HCT116 (cell line): ENCODE measurements around the gene SNRNP70. TPM values are rescaled to one million over a fixed set of nuclear protein-coding genes. Genes with fewer than 3 reads are reported as not detected.

Experiments
- ATAC-seq: fragments of 200-7000 bp; cut with Tn5 transposase; 2 replicates; pipeline ENCODE4 v1.9.1; 2020; ENCODE audit warnings: mild to moderate bottlenecking, moderate library complexity
- BruUV-seq: library from RNA; stranded (reverse); fragments of 400-500 nt; replicated peaks from 2 replicates; lab custom pipeline; 2021; lab: Mats Ljungman, UMichigan
- CTCF ChIA-PET: fragments of 300-600 bp; sonication (Branson Sonifier 250); formaldehyde crosslinking; loops from one replicate; lab custom pipeline; 2021; ENCODE audit warnings: antibody characterized with exemption; lab: Charles Lee
- POLR2A ChIA-PET: fragments of 300-600, 350-600 bp; sonication (Branson Sonifier 250); formaldehyde crosslinking; loops from one replicate; lab custom pipeline; 2021; ENCODE audit warnings: antibody characterized with exemption; lab: Charles Lee
- RAD21 ChIA-PET, 2 experiments: fragments of 300-600 bp; sonication (Branson Sonifier 250); formaldehyde crosslinking; loops; one replicate each; lab custom pipeline; 2023; ENCODE audit warnings: low total read pairs in 2 of 2; ENCODE audit not compliant: uncharacterized antibody in 2 of 2, unreplicated experiment in 2 of 2, low non-redundant PET in 1 of 2; lab: Charles Lee
- DNase-seq: peaks from one replicate; pipeline ENCODE4 v3.0.0-alpha.2; 2010; ENCODE audit warnings: low read depth, low spot score
- H2AFZ ChIP-seq: fragments of 200-600 bp; shearing (Covaris generic), sonication (generic); 2 replicates; pipeline ENCODE4 v1.6.1; 2017; ENCODE audit warnings: low read depth, mixed run types, mixed read lengths, antibody characterized with exemption, low read length; ENCODE audit not compliant: poor library complexity, severe bottlenecking
- H3K27ac ChIP-seq: 2 replicates; pipeline ENCODE4 v1.5.1; 2012; ENCODE audit warnings: low read depth, low read length
- H3K27me3 ChIP-seq: fragments of 200-600 bp; sonication (generic); 2 replicates; pipeline ENCODE4 v1.6.1; 2016; ENCODE audit warnings: mixed run types, low read length, mixed read lengths; ENCODE audit not compliant: insufficient read depth
- H3K36me3 ChIP-seq, 2 experiments: fragments of 200-500 bp in 1 of 2; fragments of 200-600 bp in 1 of 2; sonication (Bioruptor generic) in 1 of 2; sonication (generic) in 1 of 2; 2 replicates each; pipeline versions ENCODE4 v1.5.1 to v1.6.1; 2014 to 2016; ENCODE audit warnings: low read length in 2 of 2, inconsistent platforms in 1 of 2, mixed read lengths in 1 of 2, mixed run types in 1 of 2; ENCODE audit not compliant: insufficient read depth in 2 of 2, control insufficient read depth in 1 of 2
- H3K4me1 ChIP-seq, 2 experiments: fragments of 200-600 bp in 1 of 2; sonication (generic) in 1 of 2; 2 replicates each; pipeline versions ENCODE4 v1.5.1 to v1.6.1; 2012 to 2017; ENCODE audit warnings: low read length in 2 of 2, inconsistent platforms in 1 of 2, mild to moderate bottlenecking in 1 of 2, mixed read lengths in 1 of 2, mixed run types in 1 of 2, moderate library complexity in 1 of 2; ENCODE audit not compliant: insufficient read depth in 2 of 2, control insufficient read depth in 1 of 2
- H3K4me2 ChIP-seq: fragments of 200-600 bp; sonication (generic); 2 replicates; pipeline ENCODE4 v1.6.1; 2017; ENCODE audit warnings: mixed run types, low read length, mixed read lengths
- H3K4me3 ChIP-seq, 2 experiments: fragments of 200-600 bp in 1 of 2; sonication (generic) in 1 of 2; replicated peaks in 1 of 2; 2 replicates each; pipeline ENCODE4 v1.5.1; 2011 to 2016; ENCODE audit warnings: low read length in 2 of 2, control low read depth in 1 of 2, low read depth in 1 of 2, mild to moderate bottlenecking in 1 of 2, mixed read lengths in 1 of 2, mixed run types in 1 of 2
- H3K79me2 ChIP-seq: fragments of 200-600 bp; sonication (generic); 2 replicates; pipeline ENCODE4 v1.6.1; 2017; ENCODE audit warnings: mild to moderate bottlenecking, mixed run types, low read length, moderate library complexity, mixed read lengths; ENCODE audit not compliant: insufficient read depth
- H3K9ac ChIP-seq: fragments of 200-600 bp; sonication (generic); 2 replicates; pipeline ENCODE4 v1.6.1; 2016; ENCODE audit warnings: low read length, mixed read lengths
- H3K9me2 ChIP-seq: fragments of 200-600 bp; sonication (generic), shearing (Covaris generic); 2 replicates; pipeline ENCODE4 v1.6.1; 2017; ENCODE audit warnings: mixed run types, mild to moderate bottlenecking, moderate library complexity; ENCODE audit not compliant: insufficient read depth
- H3K9me3 ChIP-seq, 2 experiments: fragments of 200-500 bp in 1 of 2; fragments of 200-600 bp in 1 of 2; sonication (Bioruptor generic) in 1 of 2; sonication (generic) in 1 of 2; 2 replicates each; pipeline ENCODE4 v1.6.1; 2014 to 2017; ENCODE audit warnings: low read length in 2 of 2, mixed read lengths in 2 of 2, inconsistent platforms in 1 of 2, low read depth in 1 of 2, mild to moderate bottlenecking in 1 of 2, mixed run types in 1 of 2, moderate library complexity in 1 of 2; ENCODE audit not compliant: control insufficient read depth in 1 of 2, insufficient read depth in 1 of 2
- H4K20me1 ChIP-seq: fragments of 200-600 bp; sonication (generic), shearing (Covaris generic); 2 replicates; pipeline ENCODE4 v1.6.1; 2017; ENCODE audit warnings: mixed run types, mild to moderate bottlenecking, moderate library complexity; ENCODE audit not compliant: insufficient read depth
- CBX3 ChIP-seq: IDR thresholded peaks from 2 replicates; pipeline ENCODE4 v1.6.1; 2012; ENCODE audit warnings: low read depth
- MAX ChIP-seq: IDR thresholded peaks from 2 replicates; pipeline ENCODE4 v1.6.1; 2012
- POLR2A ChIP-seq: IDR thresholded peaks from 2 replicates; pipeline ENCODE4 v1.7.0; 2011; ENCODE audit warnings: borderline replicate concordance; ENCODE audit not compliant: insufficient read depth, insufficient read length; ENCODE audit errors: extremely low read depth
- POLR2AphosphoS5 ChIP-seq: IDR thresholded peaks from 2 replicates; pipeline ENCODE4 v1.6.1; 2011; ENCODE audit warnings: mild to moderate bottlenecking, low read depth, low read length, moderate library complexity
- SIN3A ChIP-seq: IDR thresholded peaks from 2 replicates; pipeline ENCODE4 v1.6.1; 2012; ENCODE audit warnings: low read depth
- YY1 ChIP-seq: IDR thresholded peaks from 2 replicates; pipeline ENCODE4 v1.6.1; 2011; ENCODE audit warnings: low read length, low read depth, moderate library complexity, mild to moderate bottlenecking; ENCODE audit not compliant: insufficient replicate concordance; ENCODE audit errors: extremely low read depth
- ZNF274 ChIP-seq: fragments of 200-500 bp; sonication (Bioruptor generic); IDR thresholded peaks from 2 replicates; pipeline ENCODE4 v1.6.1; 2014; ENCODE audit warnings: mild to moderate bottlenecking, low read depth, low read length, inconsistent platforms
- intact Hi-C: fragments of 100-400 bp; cut with micrococcal nuclease; formaldehyde crosslinking; loops from 2 replicates; pipeline ENCODE4 v1.10.0; 2022
- total RNA-seq: library from RNA; stranded (reverse); gene quantifications from one replicate; pipeline ENCODE4 v1.2.1, GENCODE V29; 2021; ENCODE audit not compliant: unreplicated experiment

Gene SNRNP70
- total RNA-seq, 1 experiment from 2014 or later: 236 TPM

GRCh38 chr19:49157445-49158224, 72.4 kb downstream of the SNRNP70 start, which contains the start of gene TRPM4:
TRPM4 (plus strand) TSS chr19:49157792; CDS start chr19:49157867, 75 bp downstream.
- peak within 1 kb of the TSS; percentile 90 for H3K27ac ChIP-seq
- intact Hi-C loops: loop anchor here (2.0 kb wide), 1 partner anchor 41 kb away; no protein-coding TSS in a partner anchor
- H3K4me3 ChIP-seq: peak within 1 kb of the TSS; percentile 96 to 97
- BruUV-seq: no TSS peak
- POLR2A ChIA-PET: no interaction called here
- no peaks in the 10 kb centered on the region for H3K9me2 ChIP-seq
- peaks cover 9 to 24% of the 10 kb centered on the region in 2 experiments for H3K4me1 ChIP-seq
- DNase-seq: peak; percentile 62
- peak; percentile 95 for ATAC-seq
- no peaks in the 10 kb centered on the region for H3K27me3 ChIP-seq
- TF ChIP-seq YY1 (peak; percentile 55), ZNF274 (no peak), CBX3 (no peak), SIN3A (no peak), POLR2A (peak; percentile 61), MAX (peak; percentile 16; the same call in 1 of the 2 replicates), POLR2AphosphoS5 (peak; percentile 94)
- RAD21 ChIA-PET: no interaction called here
- H3K9ac ChIP-seq: peak within 1 kb of the TSS; percentile 99
- H2AFZ ChIP-seq: no peak within 1 kb of the TSS
- H3K36me3 ChIP-seq: no peaks in the 10 kb centered on the region
- H3K4me2 ChIP-seq: peak within 1 kb of the TSS; percentile 97
- CTCF ChIA-PET: interaction anchor here (1.5 kb wide), 1 partner anchor 41 kb away, joined by 5 read pairs; no protein-coding TSS in a partner anchor
- H4K20me1 ChIP-seq: no peaks in the 10 kb centered on the region
- H3K79me2 ChIP-seq: peaks cover 13% of the 10 kb centered on the region
- H3K9me3 ChIP-seq: no peaks in the 10 kb centered on the region

Other genes with a start within 250 kb of the SNRNP70 start
- gene HSD17B14, start 249.0 kb upstream of the SNRNP70 start, total RNA-seq: 3.9 TPM
- gene PLEKHA4, start 216.8 kb upstream of the SNRNP70 start, total RNA-seq: 20.4 TPM
- 50.3 TPM for gene PPP1R15A, start 213.0 kb upstream of the SNRNP70 start, total RNA-seq
- not detected for gene TULP2, start 186.7 kb upstream of the SNRNP70 start, total RNA-seq
- gene NUCB1, start 185.1 kb upstream of the SNRNP70 start, total RNA-seq: 88.8 TPM
- 8.6 TPM for gene DHDH, start 151.8 kb upstream of the SNRNP70 start, total RNA-seq
- 96.4 TPM for gene BAX, start 130.6 kb upstream of the SNRNP70 start, total RNA-seq
- 1,885 TPM for gene FTL, start 120.1 kb upstream of the SNRNP70 start, total RNA-seq
- 50.7 TPM for gene GYS1, start 92.1 kb upstream of the SNRNP70 start, total RNA-seq
- gene RUVBL2, start 91.6 kb upstream of the SNRNP70 start, total RNA-seq: 270 TPM
- gene LHB, start 68.4 kb upstream of the SNRNP70 start, total RNA-seq: 3.7 TPM
- not detected for gene CGB3, start 61.1 kb upstream of the SNRNP70 start, total RNA-seq
- 5.0 TPM for gene CGB2, start 53.6 kb upstream of the SNRNP70 start, total RNA-seq
- 0.76 TPM for gene CGB1, start 48.6 kb upstream of the SNRNP70 start, total RNA-seq
- gene CGB5, start 41.6 kb upstream of the SNRNP70 start, total RNA-seq: not detected
- 0.34 TPM for gene CGB8, start 36.3 kb upstream of the SNRNP70 start, total RNA-seq
- 5.4 TPM for gene CGB7, start 27.7 kb upstream of the SNRNP70 start, total RNA-seq
- 1.7 TPM for gene NTF4, start 20.6 kb upstream of the SNRNP70 start, total RNA-seq
- not detected for gene KCNA7, start 12.8 kb upstream of the SNRNP70 start, total RNA-seq
- gene LIN7B, start 28.9 kb downstream of the SNRNP70 start, total RNA-seq: 7.2 TPM
- 2.2 TPM for gene C19orf73, start 33.7 kb downstream of the SNRNP70 start, total RNA-seq
- 28.1 TPM for gene PPFIA3, start 34.1 kb downstream of the SNRNP70 start, total RNA-seq
- gene HRC, start 69.9 kb downstream of the SNRNP70 start, total RNA-seq: not detected
- gene TRPM4, start 72.3 kb downstream of the SNRNP70 start, total RNA-seq: 44.2 TPM
- 5.0 TPM for gene SLC6A16, start 239.7 kb downstream of the SNRNP70 start, total RNA-seq
- 0.76 TPM for gene CD37, start 250.0 kb downstream of the SNRNP70 start, total RNA-seq